Right lobe of liver (tissue), 4 donors: ENCODE measurements around the gene RBM42.
"Not testable (repeated sequence)": the region's sequence is repeated elsewhere in the genome, so short reads cannot be mapped to it uniquely, and the experiment has no call there.

Experiments used
- POLR2A ChIP-seq: fragments of 450-650 bp; IDR thresholded peaks from one replicate; pipeline ENCODE4 v1.6.1; 2017; ENCODE audit warnings: antibody characterized with exemption, mild to moderate bottlenecking
- TF ChIP-seq, protein P1 (sequence below), 4 donors: fragments of 200-600 bp in 3 of 4; fragments of 450-650 bp in 1 of 4; IDR thresholded peaks; one replicate each; pipeline versions ENCODE4 v1.5.1 to v1.8.0; 2016 to 2022; ENCODE audit warnings: antibody characterized with exemption in 4 of 4, mild to moderate bottlenecking in 2 of 4
- donor health status: DM: no; HTN: no; CAD: no.
- donor health status: DM: no; HTN: no; CAD: no.
- donor health status: DM: no; HTN: yes; CAD: no.

DNA sequence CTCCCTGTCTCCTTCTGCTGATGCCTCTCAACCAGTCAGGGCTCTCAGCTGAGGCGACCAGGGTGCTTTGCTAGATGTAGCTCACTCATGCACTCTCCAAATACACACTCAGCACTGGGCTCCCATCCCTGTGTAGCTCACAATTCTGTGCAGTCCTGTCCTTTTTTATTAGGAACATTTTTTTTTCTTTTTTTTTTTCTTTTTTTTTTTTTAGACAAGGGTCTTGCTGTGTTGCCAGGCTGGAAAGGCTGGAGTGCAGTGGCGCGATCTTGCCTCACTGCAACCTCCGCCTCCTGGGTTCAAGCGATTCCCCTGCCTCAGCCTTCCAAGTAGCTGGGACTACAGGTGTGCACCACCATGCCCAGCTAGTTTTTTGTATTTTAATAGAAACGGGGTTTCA is 26.0 kb downstream of the RBM42 start:
- TF ChIP-seq, protein P1, sequence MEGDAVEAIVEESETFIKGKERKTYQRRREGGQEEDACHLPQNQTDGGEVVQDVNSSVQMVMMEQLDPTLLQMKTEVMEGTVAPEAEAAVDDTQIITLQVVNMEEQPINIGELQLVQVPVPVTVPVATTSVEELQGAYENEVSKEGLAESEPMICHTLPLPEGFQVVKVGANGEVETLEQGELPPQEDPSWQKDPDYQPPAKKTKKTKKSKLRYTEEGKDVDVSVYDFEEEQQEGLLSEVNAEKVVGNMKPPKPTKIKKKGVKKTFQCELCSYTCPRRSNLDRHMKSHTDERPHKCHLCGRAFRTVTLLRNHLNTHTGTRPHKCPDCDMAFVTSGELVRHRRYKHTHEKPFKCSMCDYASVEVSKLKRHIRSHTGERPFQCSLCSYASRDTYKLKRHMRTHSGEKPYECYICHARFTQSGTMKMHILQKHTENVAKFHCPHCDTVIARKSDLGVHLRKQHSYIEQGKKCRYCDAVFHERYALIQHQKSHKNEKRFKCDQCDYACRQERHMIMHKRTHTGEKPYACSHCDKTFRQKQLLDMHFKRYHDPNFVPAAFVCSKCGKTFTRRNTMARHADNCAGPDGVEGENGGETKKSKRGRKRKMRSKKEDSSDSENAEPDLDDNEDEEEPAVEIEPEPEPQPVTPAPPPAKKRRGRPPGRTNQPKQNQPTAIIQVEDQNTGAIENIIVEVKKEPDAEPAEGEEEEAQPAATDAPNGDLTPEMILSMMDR (IDR thresholded peaks at IDR 0.05) = not testable (repeated sequence)
- not testable (repeated sequence) for TF ChIP-seq POLR2A
